Mesothelial cell of epicardium (in vitro differentiated cells): ENCODE measurements around the gene PRKG1. TPM values are rescaled to one million over a fixed set of nuclear protein-coding genes. Genes with fewer than 3 reads are reported as not detected.
A peak's percentile ranks its signal among the peaks of the same experiment; 100 is the strongest.

Experiments used
- DNase-seq, 2 experiments: peaks; one replicate each; pipeline ENCODE4 v3.0.0; 2021; ENCODE audit warnings: low spot score in 2 of 2; ENCODE audit not compliant: unreplicated experiment in 2 of 2
- H3K27ac Mint-ChIP-seq: 2 replicates; pipeline ENCODE4 v1.8.0; 2021; ENCODE audit warnings: mixed read lengths
- H3K27me3 Mint-ChIP-seq: 2 replicates; pipeline ENCODE4 v1.8.0; 2021; ENCODE audit warnings: low read depth, mixed read lengths
- H3K36me3 Mint-ChIP-seq: 2 replicates; pipeline ENCODE4 v1.8.0; 2021; ENCODE audit warnings: mixed read lengths
- H3K4me1 Mint-ChIP-seq: 2 replicates; pipeline ENCODE4 v1.8.0; 2021; ENCODE audit warnings: mixed read lengths
- H3K4me3 Mint-ChIP-seq: 2 replicates; pipeline ENCODE4 v1.8.0; 2021; ENCODE audit warnings: mild to moderate bottlenecking, moderate library complexity, mixed read lengths
- H3K9me3 Mint-ChIP-seq: 2 replicates; pipeline ENCODE4 v1.8.0; 2021; ENCODE audit warnings: mixed read lengths
- total RNA-seq: library from RNA; stranded (reverse); gene quantifications from 3 replicates; pipeline ENCODE4 v1.2.1, GENCODE V29; 2021
- TF ChIP-seq, protein P1 (sequence below): fragments of 200-600 bp; sonication (generic); IDR thresholded peaks from one replicate; pipeline ENCODE4 v1.5.0; 2021; ENCODE audit warnings: antibody characterized with exemption; ENCODE audit not compliant: unreplicated experiment

PRKG1 gene
- total RNA-seq, 1 donor from 2014 or later = 37.0 TPM

DNA sequence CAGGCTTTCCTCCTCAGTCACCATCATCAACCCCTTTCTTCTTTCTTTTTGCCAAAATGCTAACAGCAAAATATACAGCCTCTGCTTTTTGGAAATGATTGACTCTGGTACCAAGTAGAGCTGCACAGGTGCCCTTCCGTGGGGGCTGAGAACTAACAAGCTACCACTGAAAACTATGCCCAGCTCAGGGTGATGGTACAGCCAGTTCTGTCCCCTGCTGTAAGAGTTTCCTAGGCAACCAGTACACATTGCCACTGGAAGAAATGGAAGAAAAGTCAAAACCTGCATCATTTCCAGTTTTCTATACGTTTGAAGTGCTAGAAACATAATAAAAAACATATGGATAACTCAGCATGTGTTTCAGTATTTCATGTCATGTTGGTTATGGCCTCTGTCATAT lies 297.5 kb downstream of the PRKG1 start:
- H3K27me3 Mint-ChIP-seq = no peaks in the 10 kb centered on the region
- DNase-seq = no peak
- peaks cover 4% of the 10 kb centered on the region for H3K9me3 Mint-ChIP-seq
- no peak overlapping the region for H3K27ac Mint-ChIP-seq
- H3K4me1 Mint-ChIP-seq = peaks cover 12% of the 10 kb centered on the region
- TF ChIP-seq, protein P1, sequence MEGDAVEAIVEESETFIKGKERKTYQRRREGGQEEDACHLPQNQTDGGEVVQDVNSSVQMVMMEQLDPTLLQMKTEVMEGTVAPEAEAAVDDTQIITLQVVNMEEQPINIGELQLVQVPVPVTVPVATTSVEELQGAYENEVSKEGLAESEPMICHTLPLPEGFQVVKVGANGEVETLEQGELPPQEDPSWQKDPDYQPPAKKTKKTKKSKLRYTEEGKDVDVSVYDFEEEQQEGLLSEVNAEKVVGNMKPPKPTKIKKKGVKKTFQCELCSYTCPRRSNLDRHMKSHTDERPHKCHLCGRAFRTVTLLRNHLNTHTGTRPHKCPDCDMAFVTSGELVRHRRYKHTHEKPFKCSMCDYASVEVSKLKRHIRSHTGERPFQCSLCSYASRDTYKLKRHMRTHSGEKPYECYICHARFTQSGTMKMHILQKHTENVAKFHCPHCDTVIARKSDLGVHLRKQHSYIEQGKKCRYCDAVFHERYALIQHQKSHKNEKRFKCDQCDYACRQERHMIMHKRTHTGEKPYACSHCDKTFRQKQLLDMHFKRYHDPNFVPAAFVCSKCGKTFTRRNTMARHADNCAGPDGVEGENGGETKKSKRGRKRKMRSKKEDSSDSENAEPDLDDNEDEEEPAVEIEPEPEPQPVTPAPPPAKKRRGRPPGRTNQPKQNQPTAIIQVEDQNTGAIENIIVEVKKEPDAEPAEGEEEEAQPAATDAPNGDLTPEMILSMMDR = no peak
- H3K36me3 Mint-ChIP-seq = peaks cover 2% of the 10 kb centered on the region
- H3K4me3 Mint-ChIP-seq = no peak overlapping the region

DNA sequence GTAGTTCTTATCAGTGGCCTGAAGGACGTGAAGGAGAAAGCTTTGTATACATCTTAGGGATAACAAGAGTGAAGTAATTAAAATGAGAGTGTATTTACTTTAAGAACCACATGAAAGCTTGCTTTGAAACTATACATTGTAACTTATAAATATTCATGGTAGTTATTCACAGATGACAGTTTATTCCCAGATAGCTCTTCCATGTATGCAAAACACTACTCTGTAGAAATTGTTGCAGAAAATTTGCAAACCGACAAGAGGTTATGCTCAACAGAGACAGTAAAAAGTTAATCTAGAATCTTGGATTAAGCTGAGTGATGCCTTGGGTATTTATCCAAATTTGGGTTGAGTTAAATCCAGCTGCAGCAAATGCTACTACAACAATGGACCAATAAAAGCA lies 301.5 kb downstream of the PRKG1 start:
- no peaks in the 10 kb centered on the region for H3K27me3 Mint-ChIP-seq
- no peak overlapping the region for H3K4me3 Mint-ChIP-seq
- TF ChIP-seq, protein P1 = no peak
- H3K27ac Mint-ChIP-seq = no peak overlapping the region
- peaks cover 8% of the 10 kb centered on the region for H3K4me1 Mint-ChIP-seq
- DNase-seq = no peak
- H3K36me3 Mint-ChIP-seq = no peaks in the 10 kb centered on the region
- no peaks in the 10 kb centered on the region for H3K9me3 Mint-ChIP-seq

DNA sequence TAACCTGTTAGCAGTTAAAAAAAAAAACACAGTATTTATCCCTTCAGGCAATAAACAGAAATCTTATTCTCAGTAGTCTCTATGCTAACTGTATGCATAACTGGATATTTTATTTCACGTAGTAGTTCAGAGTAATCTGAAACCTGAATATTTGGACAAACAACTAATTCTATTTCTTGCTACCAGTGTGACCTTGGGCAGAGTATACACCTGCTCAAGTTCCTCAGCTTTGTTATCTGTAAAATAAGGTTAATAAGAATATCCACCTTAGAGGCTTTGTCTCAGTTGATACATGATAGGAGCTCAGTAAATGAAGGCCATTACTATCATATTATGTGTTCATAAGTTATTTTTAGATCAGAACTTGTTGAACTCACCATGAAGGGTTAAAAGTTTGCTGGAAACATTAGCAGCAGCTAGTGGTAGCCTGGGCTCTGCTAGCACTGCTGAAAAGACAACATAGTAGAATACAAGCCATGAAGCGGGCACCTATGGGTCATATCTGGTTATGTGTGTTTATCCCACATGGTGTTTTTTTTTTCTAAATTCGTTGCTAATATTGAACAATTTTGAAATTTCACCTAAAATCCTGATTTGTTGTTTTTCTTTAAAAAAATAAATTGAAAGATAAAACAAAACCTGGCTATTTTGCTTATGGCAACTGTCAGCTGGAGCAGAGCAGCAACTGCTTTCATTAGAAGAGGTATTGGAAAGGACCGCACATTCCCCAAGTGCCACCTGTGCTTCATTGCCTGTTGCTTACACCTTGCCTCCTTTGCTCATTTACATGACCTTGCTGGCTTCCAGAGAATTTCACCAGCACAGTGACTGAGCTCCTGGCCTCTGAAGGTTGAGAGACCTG lies 303.0 kb downstream of the PRKG1 start:
- TF ChIP-seq, protein P1 = no peak
- H3K27me3 Mint-ChIP-seq = no peaks in the 10 kb centered on the region
- no peaks in the 10 kb centered on the region for H3K9me3 Mint-ChIP-seq
- H3K4me3 Mint-ChIP-seq = no peak overlapping the region
- peaks cover 8% of the 10 kb centered on the region for H3K4me1 Mint-ChIP-seq
- no peak for DNase-seq
- H3K27ac Mint-ChIP-seq = no peak overlapping the region
- no peaks in the 10 kb centered on the region for H3K36me3 Mint-ChIP-seq

DNA sequence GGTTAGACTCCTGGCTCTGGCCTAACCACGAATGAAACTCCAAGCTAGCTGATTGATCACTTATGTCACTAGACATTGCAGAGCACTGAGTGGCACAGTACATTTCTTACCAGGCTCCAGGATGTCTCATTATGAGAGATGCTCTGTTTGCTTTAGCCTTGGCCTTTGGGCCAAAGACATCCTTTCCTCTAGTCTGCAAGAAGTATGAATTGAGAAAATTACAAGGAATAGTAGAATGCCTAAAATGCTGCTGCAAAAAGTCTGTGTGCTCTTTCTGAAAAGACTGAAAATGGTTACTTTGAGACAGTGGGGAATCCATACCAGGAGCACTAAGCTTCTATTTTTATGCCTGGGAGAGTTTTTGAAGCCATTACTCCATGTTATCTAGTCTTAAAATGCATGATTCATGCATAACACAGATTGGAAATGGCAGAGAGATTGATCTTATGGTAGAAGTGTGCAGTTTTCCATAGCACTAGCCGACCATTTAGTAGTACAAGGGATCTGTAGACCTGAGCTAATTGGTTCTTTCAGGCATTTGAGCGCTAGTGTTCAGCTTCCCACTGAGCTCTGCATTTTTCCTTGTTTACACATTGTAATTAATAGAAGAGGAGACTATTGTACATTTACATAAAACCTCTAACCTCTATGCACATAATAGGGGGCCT lies 303.8 kb downstream of the PRKG1 start:
- TF ChIP-seq, protein P1 = no peak
- peaks cover 8% of the 10 kb centered on the region for H3K4me1 Mint-ChIP-seq
- H3K27ac Mint-ChIP-seq = peak overlapping the region; percentile 37
- no peak overlapping the region for H3K4me3 Mint-ChIP-seq
- H3K27me3 Mint-ChIP-seq = no peaks in the 10 kb centered on the region
- no peak for DNase-seq
- no peaks in the 10 kb centered on the region for H3K9me3 Mint-ChIP-seq
- no peaks in the 10 kb centered on the region for H3K36me3 Mint-ChIP-seq

DNA sequence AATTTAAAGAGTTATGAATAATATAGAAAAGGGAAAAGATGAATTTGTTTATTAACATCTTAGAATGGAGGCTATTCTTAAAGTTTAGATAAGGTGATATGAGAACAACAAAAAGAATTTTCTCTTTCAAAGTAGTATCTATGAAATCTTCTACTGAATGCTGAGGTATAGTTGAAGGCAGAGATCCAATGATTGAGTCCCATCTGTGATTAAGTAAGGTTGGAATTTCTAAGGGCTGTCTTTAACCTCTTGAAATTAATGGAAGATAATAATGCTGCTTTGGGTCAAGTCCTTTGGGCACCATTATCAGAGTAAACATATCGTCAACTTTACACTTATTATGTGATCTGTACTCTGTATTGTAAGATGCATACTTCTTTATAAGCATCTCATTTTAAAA lies 307.9 kb downstream of the PRKG1 start:
- H3K27me3 Mint-ChIP-seq = no peaks in the 10 kb centered on the region
- DNase-seq = no peak
- no peak overlapping the region for H3K27ac Mint-ChIP-seq
- H3K4me3 Mint-ChIP-seq = no peak overlapping the region
- TF ChIP-seq, protein P1 = no peak
- no peaks in the 10 kb centered on the region for H3K36me3 Mint-ChIP-seq
- H3K9me3 Mint-ChIP-seq = no peaks in the 10 kb centered on the region
- peaks cover 23% of the 10 kb centered on the region for H3K4me1 Mint-ChIP-seq
